ENCODE results near the gene EPB41L3.

DNA sequence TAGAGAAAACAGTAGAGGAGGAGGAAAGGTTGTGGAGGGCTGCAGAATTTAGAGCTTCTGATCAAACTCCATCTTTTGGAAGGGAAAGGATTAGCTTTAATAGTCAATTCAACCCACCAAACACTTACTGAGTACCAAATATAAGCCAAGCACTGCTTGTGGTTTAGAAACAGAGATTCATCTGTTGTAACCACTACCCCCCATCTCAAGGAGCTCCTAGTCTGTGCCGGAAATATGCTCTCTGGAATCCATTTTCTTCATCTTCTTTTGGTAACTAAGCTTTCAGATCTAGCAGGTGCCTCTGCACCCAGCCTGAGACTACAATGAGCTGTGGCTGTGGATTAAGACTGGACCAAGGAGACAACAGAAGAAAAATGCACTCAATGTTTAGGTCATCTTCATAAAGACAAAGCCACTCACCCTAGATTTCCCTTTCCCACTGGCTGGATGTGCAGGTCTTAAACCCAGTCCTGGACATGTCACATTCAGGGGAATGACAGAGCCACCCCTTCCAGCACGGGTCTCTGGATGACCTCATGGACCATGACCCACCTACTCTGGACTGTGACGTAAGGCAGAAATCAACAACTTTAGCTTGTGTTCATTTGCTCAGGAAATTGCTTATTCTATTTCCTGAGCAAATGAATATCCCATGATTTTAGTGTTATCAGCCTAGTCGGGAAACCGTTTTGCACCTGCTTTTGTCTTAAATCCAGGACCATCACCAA lies 52.9 kb downstream of the EPB41L3 start:
- no peak for TF ChIP-seq CTCF (optimal IDR thresholded peaks at IDR 0.05 in 1 of 3, IDR thresholded peaks at IDR 0.05 in 1 of 3, conservative IDR thresholded peaks at IDR 0.05 in 1 of 3; ENCODE audit: extremely low read depth in 1 of 3, insufficient read depth in 2 of 3, low read length in 3 of 3)
- no peak for TF ChIP-seq EZH2 (IDR thresholded peaks at IDR 0.05; ENCODE audit: low read length)

All from keratinocyte (primary cell).